Transverse colon (tissue), 1 donor: ENCODE measurements around the gene HTRA1.

Experiments used
- EP300 ChIP-seq: sonication (generic); formaldehyde crosslinking; IDR thresholded peaks from one replicate; pipeline ENCODE4 v1.6.1; 2017; ENCODE audit warnings: antibody characterized with exemption, low read depth
- POLR2A ChIP-seq: fragments of 450-650 bp; IDR thresholded peaks from one replicate; pipeline ENCODE4 v1.6.1; 2016; ENCODE audit warnings: antibody characterized with exemption, mild to moderate bottlenecking, moderate library complexity

GRCh38 chr10:122499012-122499411 is 37.7 kb downstream of the HTRA1 start:
- TF ChIP-seq POLR2A = no peak
- no peak for TF ChIP-seq EP300
